HG03103 (cell line): ENCODE measurements around the gene LIMS1.
"Not testable (repeated sequence)": the region's sequence is repeated elsewhere in the genome, so short reads cannot be mapped to it uniquely, and the experiment has no call there.

Source experiments
- ATAC-seq: cut with Tn5 transposase; IDR thresholded peaks from one replicate; pipeline ENCODE4 v1.9.1; 2021; ENCODE audit warnings: low read depth; ENCODE audit not compliant: unreplicated experiment

Gene LIMS1

GRCh38 chr2:108654521-108655125, 120.4 kb downstream of the LIMS1 start:
- ATAC-seq, result not testable (repeated sequence)

DNA sequence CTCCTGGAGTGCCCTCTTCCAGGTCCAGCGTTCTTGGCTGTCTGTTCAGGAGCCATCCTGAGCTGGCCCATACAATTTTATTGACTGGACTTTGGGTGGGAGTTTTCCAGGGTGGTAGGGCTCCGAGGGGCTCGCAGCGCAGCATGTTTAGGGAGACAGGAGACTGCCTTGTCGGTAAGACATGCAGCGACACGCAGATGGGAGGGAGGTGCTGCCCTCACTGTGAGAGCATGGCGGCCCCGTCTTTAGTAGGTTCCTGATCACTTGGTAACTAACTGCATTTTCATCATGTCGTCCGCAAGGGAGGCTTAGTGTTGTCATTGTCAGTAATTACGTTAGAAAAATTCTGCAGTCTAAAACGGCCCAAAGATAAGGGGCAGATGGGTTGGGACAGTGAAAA, 121.0 kb downstream of the LIMS1 start:
- not testable (repeated sequence) for ATAC-seq

- not testable (repeated sequence) for ATAC-seq
These were observed 122.0 kb downstream of the LIMS1 start for GRCh38 chr2:108656282-108656681.

DNA sequence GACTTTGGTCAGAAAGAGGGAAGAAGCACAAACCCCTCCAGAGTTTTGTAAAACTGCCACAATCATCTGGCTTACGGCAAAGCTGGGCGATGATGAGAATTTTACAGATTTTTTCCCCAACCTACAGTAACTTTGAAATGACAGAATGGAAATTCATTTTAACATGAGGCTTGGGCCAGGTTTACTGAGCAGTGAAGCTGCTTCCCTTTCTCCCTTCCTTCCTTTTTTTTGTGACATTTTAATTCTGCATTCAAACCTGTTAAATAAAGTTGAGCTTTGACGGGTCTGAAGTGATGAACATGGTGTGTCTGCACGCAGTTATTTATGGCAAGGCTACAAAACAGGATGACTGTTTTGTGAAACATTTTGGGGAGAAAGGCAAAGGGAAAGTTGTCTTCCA, 123.2 kb downstream of the LIMS1 start:
- not testable (repeated sequence) for ATAC-seq

DNA sequence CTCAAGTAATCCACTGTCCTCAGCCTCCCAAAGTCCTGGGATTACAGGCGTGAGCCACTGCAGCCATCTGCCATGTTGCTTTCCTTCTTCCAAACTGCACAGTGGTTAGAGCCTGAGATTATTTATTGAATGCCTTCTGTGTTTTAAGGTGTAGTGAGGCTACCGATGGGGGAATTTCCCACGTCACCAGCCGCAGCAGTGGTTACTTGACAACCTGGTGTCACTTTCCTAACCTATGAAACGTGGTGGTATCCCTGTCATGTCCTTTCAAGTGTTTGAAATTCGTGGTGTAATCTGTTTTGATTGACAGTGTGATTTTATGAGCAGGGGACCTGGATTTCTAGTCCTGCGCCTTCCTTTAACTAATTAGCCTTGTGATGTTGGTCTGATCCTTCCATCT, 124.3 kb downstream of the LIMS1 start:
- not testable (repeated sequence) for ATAC-seq

- not testable (repeated sequence) for ATAC-seq
These were observed 127.2 kb downstream of the LIMS1 start for GRCh38 chr2:108661493-108661892.

DNA sequence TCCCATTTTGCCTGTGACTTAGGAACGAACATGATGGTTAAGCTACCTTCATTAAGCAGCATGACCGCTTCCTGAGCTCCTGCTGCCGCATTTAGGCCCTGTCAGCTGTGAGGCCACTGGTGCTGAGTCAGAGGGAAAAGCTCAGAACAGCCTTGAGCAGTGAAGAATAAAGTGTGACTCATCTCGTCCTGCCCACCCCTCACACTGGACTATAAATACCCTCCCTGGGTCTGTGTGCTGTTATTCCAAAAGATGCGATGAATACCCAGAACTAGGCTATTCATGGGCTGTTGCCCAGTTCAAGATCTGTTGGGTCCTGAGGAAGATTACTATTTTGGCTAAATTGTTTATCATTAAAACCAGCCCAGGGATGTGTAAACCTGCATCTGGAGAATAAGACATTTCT, 127.9 kb downstream of the LIMS1 start:
- ATAC-seq, result peak; percentile 95

DNA sequence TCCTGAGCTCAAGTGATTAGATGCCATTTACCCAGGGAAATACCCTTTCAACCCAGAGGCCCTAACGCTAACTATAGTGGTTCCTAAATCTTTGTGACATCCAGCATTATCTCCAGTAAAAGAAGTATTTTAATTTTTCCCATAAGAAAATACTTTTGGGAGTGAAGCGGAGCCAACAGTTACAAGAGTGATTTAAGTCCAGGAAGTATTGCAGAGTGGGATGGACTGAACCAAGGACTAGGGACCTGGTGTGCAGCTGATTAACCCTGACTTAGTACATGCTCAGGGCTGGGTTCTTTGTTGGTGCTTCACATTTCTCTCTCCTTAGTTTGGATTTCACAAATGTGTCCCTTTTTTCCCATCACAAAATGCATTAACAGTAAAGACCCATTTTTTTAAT, 129.1 kb downstream of the LIMS1 start:
- not testable (repeated sequence) for ATAC-seq

GRCh38 chr2:108664089-108664488, 129.8 kb downstream of the LIMS1 start:
- not testable (repeated sequence) for ATAC-seq

GRCh38 chr2:108664979-108665378, 130.7 kb downstream of the LIMS1 start:
- ATAC-seq, result not testable (repeated sequence)

- not testable (repeated sequence) for ATAC-seq
These were observed 131.7 kb downstream of the LIMS1 start for GRCh38 chr2:108665975-108666374.

DNA sequence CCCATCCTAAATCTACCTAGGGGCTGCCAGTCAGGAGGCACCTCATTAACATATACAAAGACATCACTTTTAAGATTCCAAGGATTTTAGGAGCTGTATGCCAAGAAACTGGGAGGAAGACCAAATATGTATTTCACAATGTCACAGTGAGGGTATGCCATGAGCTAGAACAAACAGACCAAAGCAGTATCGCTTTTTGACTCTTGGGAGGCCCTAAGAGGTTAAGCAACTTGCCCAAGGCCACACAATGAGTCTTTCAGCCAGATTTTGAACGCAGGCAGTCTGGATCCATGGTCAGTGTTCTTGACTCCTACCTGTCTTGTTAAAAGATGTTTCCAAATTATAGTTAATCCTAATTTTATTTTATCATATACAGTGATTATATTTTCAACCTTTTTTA, 132.9 kb downstream of the LIMS1 start:
- ATAC-seq, result not testable (repeated sequence)

DNA sequence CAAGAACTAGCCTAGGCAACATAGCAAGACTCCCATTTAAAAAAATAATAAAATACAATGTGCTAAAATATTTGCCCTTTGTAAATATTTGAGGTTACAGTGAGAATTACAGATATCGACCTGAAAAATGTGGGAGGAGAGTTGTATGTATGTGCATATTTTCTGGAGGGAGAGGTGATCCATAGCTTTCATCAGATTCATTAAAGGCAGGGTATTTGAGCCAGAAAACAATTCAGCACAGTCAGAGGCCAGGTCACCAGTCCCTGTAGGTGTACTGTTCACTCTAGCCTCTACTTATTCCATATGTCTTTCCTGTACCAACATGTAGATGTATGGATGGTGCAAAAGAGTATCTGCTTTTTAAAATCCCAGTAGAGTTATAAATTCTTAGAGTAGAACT, 136.0 kb downstream of the LIMS1 start:
- not testable (repeated sequence) for ATAC-seq

DNA sequence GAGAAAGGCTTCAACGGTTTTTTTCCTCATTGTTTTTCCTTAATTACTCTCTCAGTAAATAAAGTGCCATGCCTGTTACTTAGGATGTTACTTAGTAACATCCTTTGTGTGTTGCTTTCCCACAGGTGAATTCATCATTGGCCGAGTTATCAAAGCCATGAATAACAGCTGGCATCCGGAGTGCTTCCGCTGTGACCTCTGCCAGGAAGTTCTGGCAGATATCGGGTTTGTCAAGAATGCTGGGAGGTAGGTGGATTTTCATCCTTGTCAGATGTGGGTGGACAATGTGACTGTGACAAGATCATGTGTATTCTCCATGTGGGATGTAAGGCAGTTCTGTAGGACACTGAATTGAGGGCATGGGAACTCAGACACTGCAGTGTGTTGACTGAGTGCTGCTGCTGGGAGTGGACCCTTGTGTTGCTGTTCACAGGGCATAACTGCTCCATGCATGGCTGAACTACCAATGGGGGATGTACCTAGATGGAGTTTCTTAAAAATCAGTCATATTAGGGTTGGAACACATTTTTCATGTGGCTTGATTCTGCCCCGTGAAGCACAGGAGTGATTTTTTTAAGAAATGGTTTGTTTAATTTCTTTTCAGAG, 138.0 kb downstream of the LIMS1 start:
- ATAC-seq, result not testable (repeated sequence)

DNA sequence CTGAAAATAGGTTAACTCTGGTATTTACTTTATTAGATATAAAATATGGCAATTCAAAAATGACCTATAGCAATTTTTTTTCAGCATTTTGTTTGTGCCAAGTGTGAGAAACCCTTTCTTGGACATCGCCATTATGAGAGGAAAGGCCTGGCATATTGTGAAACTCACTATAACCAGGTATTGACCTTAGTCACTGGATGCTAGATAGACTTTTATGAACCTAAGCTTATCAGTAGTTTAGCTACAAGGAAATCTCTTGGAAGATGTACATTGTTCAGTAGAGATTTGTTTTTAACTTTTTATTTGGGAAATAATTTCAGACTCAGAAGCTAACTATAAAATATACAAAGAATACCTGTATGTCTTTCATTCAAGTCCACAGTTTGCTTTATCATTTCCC, 142.3 kb downstream of the LIMS1 start:
- not testable (repeated sequence) for ATAC-seq

DNA sequence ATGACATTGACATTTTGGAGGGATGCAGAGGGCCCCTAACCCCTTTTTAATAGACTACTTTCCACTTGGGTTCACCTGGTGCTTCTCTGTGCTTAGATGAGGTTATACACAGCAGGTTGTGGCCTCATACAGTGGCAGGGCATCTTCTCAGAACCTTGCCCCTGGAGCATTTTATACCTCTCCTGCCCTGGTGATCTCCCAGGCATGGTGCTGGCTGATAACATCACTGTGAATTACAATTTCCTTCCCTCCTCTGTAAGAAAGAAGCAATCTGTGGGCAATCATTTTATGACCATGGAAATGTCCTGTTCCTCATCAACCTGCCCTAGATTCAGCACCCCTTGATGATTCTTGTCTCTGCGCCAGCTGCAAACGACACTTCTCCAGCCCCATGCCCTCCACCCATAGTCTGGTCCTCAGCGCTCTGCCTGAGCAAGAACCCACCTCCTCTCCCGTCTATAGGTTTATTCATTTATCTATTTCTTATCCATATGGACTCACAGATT, 143.0 kb downstream of the LIMS1 start:
- ATAC-seq, result not testable (repeated sequence)

- not testable (repeated sequence) for ATAC-seq
These were observed 144.0 kb downstream of the LIMS1 start for GRCh38 chr2:108678198-108678651.

- ATAC-seq, result not testable (repeated sequence)
These were observed 146.5 kb downstream of the LIMS1 start for GRCh38 chr2:108680805-108681204.

DNA sequence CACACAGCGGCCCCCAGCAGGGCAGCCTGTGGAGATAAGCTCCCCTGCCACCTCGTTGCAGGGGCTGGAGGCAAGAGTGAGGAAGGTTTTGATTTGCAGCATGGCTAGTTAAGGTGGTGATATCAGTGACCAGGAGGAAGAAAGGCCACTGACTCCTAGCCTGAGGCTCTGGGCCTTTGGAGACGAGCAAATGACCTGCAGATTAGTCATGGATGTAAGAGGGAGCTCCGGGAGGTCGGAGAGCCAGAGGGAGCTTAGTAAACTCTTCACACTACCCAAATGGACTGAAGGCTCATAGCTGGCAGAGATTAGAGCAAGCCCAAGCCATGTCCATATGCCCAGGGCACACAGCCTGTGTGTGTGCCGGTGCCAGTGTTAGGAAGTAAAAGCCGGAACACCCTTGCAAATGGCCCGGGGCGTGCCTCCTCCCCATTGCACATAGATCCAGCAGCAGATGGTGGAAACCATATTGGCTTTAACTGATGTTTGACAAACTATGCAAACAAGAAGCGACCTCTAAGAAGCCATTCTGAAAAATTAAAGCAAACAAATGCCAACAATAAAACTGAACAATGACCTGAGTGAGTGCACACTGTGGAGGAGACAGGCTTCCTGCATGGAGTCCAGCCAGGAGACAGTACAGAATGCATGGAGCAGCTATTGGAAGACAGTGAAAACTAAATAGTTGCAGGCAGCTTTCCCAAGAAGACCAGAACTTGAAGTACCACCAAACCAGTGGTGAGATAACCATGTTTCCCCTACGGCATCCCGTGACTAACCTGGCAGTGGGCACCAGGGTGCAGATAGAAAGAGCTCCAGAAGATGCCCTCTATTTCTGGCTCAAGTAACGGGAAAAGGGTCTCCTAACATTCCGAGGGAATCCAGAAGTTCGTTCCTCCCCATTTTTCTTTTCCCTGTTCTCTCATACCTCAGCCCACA, 154.8 kb downstream of the LIMS1 start:
- not testable (repeated sequence) for ATAC-seq

DNA sequence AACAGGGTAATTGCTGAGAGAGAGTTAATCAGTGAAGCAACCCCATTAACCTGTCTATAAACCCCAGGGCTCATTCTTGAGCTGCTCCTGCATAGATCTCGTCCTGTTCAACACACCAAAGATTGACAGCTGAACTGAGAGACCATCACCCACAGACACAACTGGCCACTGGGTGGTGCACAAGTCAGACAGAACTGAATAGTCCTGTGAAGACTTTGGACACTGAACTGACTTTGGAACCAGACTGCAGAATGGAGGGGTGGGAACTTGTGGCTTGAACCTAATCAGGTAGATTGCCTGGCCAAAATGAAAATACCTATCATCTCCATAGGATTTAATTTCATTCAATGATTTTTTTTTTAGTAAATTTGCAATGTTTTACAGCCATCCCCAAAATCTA, 155.7 kb downstream of the LIMS1 start:
- ATAC-seq, result peak; percentile 79

- ATAC-seq, result no peak
These were observed 157.2 kb downstream of the LIMS1 start for GRCh38 chr2:108691447-108691846.
